H1 (cell line): Measurements from ENCODE around the gene ADO. TPM values are rescaled to one million over a fixed set of nuclear protein-coding genes. Genes with fewer than 3 reads are reported as not detected.

Experiments
- CBX5 ChIP-seq: fragments of 300-800, 300-1000 bp; sonication (generic); IDR thresholded peaks from 2 replicates; pipeline ENCODE4 v1.7.1; 2016; ENCODE audit warnings: antibody characterized with exemption, low read length, low read depth
- RNF2 ChIP-seq: fragments of 200-900, 300-1000 bp; sonication (generic); IDR thresholded peaks from 2 replicates; pipeline ENCODE4 v1.7.1; 2016; ENCODE audit warnings: borderline replicate concordance, low read depth, mild to moderate bottlenecking, antibody characterized with exemption, low read length; ENCODE audit not compliant: poor library complexity, severe bottlenecking; ENCODE audit errors: missing control alignments
- polyA plus RNA-seq, 7 experiments: library from polyadenylated mRNA; depleted of rRNA in 3 of 7; stranded (reverse) in 5 of 7; unstranded in 2 of 7; fragments of >200 nt in 5 of 7; fragments of 200-250 nt in 2 of 7; gene quantifications; 1 replicate in 5 of 7; 2 replicates in 1 of 7; 4 replicates in 1 of 7; pipeline versions ENCODE4 v1.2.1 to v1.2.3, GENCODE V29; 2011 to 2013; ENCODE audit warnings: missing spikeins in 2 of 7, mixed read lengths in 2 of 7
- total RNA-seq: library from RNA; stranded (reverse); fragmentation: NEBNext Ultra II Directional; extraction: Animal tissue kit (Norgen Biotek cat#: 25700); gene quantifications from 2 replicates; pipeline ENCODE4 v1.2.1, GENCODE V29; 2021

Gene ADO
- total and polyA plus RNA-seq, 2 of the 8 experiments (the other 6 are each of a cell fraction or from before 2014, with no cell fraction given): 18.7 to 27.9 TPM

DNA sequence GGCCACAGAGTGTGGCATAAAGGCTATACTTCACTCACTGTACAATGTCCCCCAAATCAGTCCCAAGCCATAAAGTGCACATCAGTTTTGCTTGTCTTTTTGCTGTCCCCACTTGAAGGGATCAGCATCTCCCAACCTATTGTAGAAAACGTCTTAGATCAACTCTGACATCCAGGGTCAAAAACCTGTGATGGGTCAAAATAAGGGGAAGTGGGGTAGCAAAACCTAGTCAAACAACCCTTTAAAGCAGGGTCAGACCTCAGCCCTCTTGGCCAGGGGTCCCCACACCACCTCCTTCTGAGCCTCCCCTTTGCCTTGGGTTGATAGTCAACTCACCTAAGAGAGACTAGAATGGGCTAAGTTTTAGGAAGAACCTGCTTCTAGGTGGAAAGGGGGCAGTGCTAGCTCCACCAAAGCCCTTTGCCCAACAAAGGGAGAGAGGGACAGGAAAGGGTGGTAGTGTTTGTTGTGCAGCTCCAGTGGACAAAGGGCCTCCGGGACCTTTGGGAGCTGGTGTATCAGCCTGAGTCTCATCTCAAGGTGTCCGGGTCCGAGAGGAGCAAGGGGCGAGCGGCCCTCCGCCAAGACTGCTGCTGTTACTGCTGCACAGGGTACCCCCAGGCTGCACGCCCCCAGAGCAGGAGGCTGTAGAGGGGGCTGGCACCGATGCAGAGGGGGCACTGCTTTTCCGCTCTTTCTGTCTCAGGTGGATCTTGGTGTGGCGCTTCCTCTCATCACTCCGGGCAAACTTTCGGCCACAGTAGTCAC is 8.3 kb downstream of the ADO start (continued):
- TF ChIP-seq RNF2 (no peak), CBX5 (no peak)
